SK-N-SH treated with all-trans-retinoic acid at 6 μM for 48 hours (cell line): ENCODE results near the gene HOXD1.

Experiments
- ATAC-seq: fragments of 200-7000 bp; cut with Tn5 transposase; 3 replicates; pipeline ENCODE4 v1.9.1; 2020; ENCODE audit warnings: mild to moderate bottlenecking, moderate library complexity
- ARNTL ChIP-seq: fragments of 450-650 bp; formaldehyde crosslinking; IDR thresholded peaks from 2 replicates; pipeline ENCODE4 v1.5.0; 2020; ENCODE audit warnings: low read depth, mild to moderate bottlenecking, moderate library complexity, borderline replicate concordance
- BACH2 ChIP-seq: fragments of 250-450 bp; sonication (Bioruptor Pico); IDR thresholded peaks from 2 replicates; pipeline ENCODE4 v1.9.0; 2021; ENCODE audit warnings: mild to moderate bottlenecking, borderline replicate concordance
- CSDC2 ChIP-seq: fragments of 250-450 bp; sonication (Bioruptor Pico); IDR thresholded peaks from 2 replicates; pipeline ENCODE4 v1.5.0; 2020; ENCODE audit warnings: mild to moderate bottlenecking, moderate library complexity
- ESRRG ChIP-seq: fragments of 250-450 bp; sonication (Bioruptor Pico); IDR thresholded peaks from 2 replicates; pipeline ENCODE4 v1.6.1; 2021; ENCODE audit warnings: mild to moderate bottlenecking
- GLIS3 ChIP-seq: fragments of 250-450 bp; sonication (Bioruptor Pico); IDR thresholded peaks from 2 replicates; pipeline ENCODE4 v1.5.0; 2020; ENCODE audit warnings: mild to moderate bottlenecking, moderate library complexity
- ISL1 ChIP-seq: fragments of 250-450 bp; sonication (Bioruptor Pico); IDR thresholded peaks from 2 replicates; pipeline ENCODE4 v2.1.2; 2022; ENCODE audit warnings: mild to moderate bottlenecking, moderate library complexity
- OSR1 ChIP-seq: fragments of 250-450 bp; sonication (Bioruptor Pico); IDR thresholded peaks from 2 replicates; pipeline ENCODE4 v1.8.0; 2022; ENCODE audit warnings: moderate library complexity, mild to moderate bottlenecking, inconsistent platforms
- PPARA ChIP-seq: fragments of 250-450 bp; sonication (Bioruptor Pico); IDR thresholded peaks from 2 replicates; pipeline ENCODE4 v1.5.0; 2020; ENCODE audit warnings: mild to moderate bottlenecking, borderline replicate concordance
- RARB ChIP-seq: fragments of 250-450 bp; sonication (Bioruptor Pico); IDR thresholded peaks from 2 replicates; pipeline ENCODE4 v1.8.0; 2021; ENCODE audit warnings: mild to moderate bottlenecking, moderate library complexity
- SNAI2 ChIP-seq: fragments of 250-450 bp; sonication (Bioruptor Pico); IDR thresholded peaks from 2 replicates; pipeline ENCODE4 v1.5.0; 2020; ENCODE audit warnings: mild to moderate bottlenecking, moderate library complexity
- TCF4 ChIP-seq: fragments of 250-450 bp; sonication (Bioruptor Pico); IDR thresholded peaks from 2 replicates; pipeline ENCODE4 v1.8.0; 2021; ENCODE audit warnings: mild to moderate bottlenecking, moderate library complexity, borderline replicate concordance
- TOX ChIP-seq: fragments of 250-450 bp; sonication (Bioruptor Pico); IDR thresholded peaks from 2 replicates; pipeline ENCODE4 v1.8.0; 2021; ENCODE audit warnings: mild to moderate bottlenecking, moderate library complexity, borderline replicate concordance
- ZC3H10 ChIP-seq: fragments of 250-450 bp; sonication (Bioruptor Pico); IDR thresholded peaks from 2 replicates; pipeline ENCODE4 v1.5.1; 2021; ENCODE audit warnings: mild to moderate bottlenecking, moderate library complexity
- ZFP3 ChIP-seq: fragments of 250-450 bp; sonication (Bioruptor Pico); IDR thresholded peaks from 2 replicates; pipeline ENCODE4 v1.5.0; 2020; ENCODE audit warnings: mild to moderate bottlenecking, moderate library complexity
- ZFP30 ChIP-seq: fragments of 450-650 bp; formaldehyde crosslinking; IDR thresholded peaks from 2 replicates; pipeline ENCODE4 v1.5.0; 2022; ENCODE audit warnings: mild to moderate bottlenecking, moderate library complexity
- ZNF565 ChIP-seq: fragments of 450-650 bp; formaldehyde crosslinking; conservative IDR thresholded peaks from 2 replicates; pipeline ENCODE4 v1.5.0; 2020; ENCODE audit warnings: low read depth, mild to moderate bottlenecking, moderate library complexity
- ZNF70 ChIP-seq: fragments of 450-650 bp; formaldehyde crosslinking; IDR thresholded peaks from 2 replicates; pipeline ENCODE4 v1.5.0; 2020; ENCODE audit warnings: mild to moderate bottlenecking, moderate library complexity
- ZNF8 ChIP-seq: fragments of 450-650 bp; formaldehyde crosslinking; IDR thresholded peaks from 2 replicates; pipeline ENCODE4 v1.5.0; 2020; ENCODE audit warnings: mild to moderate bottlenecking, moderate library complexity
- TF ChIP-seq, protein P1 (sequence below): fragments of 250-450 bp; sonication (Bioruptor Pico); IDR thresholded peaks from 2 replicates; pipeline ENCODE4 v1.5.1; 2020; ENCODE audit warnings: low read depth, mild to moderate bottlenecking, moderate library complexity
- TF ChIP-seq, protein P2 (sequence below): fragments of 250-450 bp; sonication (Bioruptor Pico); IDR thresholded peaks from 2 replicates; pipeline ENCODE4 v1.8.0; 2021; ENCODE audit warnings: low read depth, mild to moderate bottlenecking, moderate library complexity, borderline replicate concordance
- TF ChIP-seq, protein P3 (sequence below): fragments of 250-450 bp; sonication (Bioruptor Pico); IDR thresholded peaks from 2 replicates; pipeline ENCODE4 v1.5.1; 2021; ENCODE audit warnings: mild to moderate bottlenecking, moderate library complexity
- TF ChIP-seq, protein P4 (sequence below): fragments of 250-450 bp; sonication (Bioruptor Pico); IDR thresholded peaks from 2 replicates; pipeline ENCODE4 v1.5.0; 2020; ENCODE audit warnings: mild to moderate bottlenecking, moderate library complexity

HOXD1 gene

DNA sequence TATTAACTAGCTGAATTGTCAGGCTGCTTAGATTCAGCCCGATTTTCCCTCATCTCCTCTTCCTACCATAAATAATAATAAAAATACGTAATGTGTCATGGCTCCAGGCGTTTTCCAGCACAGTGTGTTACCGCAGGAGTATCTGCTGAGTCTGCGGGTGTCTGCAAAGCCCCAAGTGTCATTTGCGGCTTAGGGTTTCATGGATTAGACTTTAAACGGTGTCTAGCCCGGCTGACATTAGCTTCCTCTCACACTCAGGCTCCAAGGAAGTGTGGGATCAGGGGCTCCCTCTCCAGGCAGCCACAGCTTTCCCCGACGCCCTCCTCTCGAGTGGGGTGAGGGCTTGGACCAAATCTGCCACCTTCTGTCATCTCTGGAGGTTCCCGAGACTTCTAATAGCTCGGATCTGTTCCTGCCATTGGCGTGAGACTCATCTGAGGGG lies 14.1 kb upstream of the HOXD1 start:
- TF ChIP-seq, protein P1, sequence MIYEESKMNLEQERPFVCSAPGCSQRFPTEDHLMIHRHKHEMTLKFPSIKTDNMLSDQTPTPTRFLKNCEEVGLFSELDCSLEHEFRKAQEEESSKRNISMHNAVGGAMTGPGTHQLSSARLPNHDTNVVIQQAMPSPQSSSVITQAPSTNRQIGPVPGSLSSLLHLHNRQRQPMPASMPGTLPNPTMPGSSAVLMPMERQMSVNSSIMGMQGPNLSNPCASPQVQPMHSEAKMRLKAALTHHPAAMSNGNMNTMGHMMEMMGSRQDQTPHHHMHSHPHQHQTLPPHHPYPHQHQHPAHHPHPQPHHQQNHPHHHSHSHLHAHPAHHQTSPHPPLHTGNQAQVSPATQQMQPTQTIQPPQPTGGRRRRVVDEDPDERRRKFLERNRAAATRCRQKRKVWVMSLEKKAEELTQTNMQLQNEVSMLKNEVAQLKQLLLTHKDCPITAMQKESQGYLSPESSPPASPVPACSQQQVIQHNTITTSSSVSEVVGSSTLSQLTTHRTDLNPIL (CRISPR knock-in tag), result no peak
- TF ChIP-seq CSDC2 (CRISPR knock-in tag), result no peak
- TF ChIP-seq, protein P2, sequence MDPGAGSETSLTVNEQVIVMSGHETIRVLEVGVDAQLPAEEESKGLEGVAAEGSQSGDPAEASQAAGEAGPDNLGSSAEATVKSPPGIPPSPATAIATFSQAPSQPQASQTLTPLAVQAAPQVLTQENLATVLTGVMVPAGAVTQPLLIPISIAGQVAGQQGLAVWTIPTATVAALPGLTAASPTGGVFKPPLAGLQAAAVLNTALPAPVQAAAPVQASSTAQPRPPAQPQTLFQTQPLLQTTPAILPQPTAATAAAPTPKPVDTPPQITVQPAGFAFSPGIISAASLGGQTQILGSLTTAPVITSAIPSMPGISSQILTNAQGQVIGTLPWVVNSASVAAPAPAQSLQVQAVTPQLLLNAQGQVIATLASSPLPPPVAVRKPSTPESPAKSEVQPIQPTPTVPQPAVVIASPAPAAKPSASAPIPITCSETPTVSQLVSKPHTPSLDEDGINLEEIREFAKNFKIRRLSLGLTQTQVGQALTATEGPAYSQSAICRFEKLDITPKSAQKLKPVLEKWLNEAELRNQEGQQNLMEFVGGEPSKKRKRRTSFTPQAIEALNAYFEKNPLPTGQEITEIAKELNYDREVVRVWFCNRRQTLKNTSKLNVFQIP (CRISPR knock-in tag), result no peak
- TF ChIP-seq OSR1 (CRISPR knock-in tag), result no peak
- TF ChIP-seq ARNTL, result no peak
- TF ChIP-seq, protein P3, sequence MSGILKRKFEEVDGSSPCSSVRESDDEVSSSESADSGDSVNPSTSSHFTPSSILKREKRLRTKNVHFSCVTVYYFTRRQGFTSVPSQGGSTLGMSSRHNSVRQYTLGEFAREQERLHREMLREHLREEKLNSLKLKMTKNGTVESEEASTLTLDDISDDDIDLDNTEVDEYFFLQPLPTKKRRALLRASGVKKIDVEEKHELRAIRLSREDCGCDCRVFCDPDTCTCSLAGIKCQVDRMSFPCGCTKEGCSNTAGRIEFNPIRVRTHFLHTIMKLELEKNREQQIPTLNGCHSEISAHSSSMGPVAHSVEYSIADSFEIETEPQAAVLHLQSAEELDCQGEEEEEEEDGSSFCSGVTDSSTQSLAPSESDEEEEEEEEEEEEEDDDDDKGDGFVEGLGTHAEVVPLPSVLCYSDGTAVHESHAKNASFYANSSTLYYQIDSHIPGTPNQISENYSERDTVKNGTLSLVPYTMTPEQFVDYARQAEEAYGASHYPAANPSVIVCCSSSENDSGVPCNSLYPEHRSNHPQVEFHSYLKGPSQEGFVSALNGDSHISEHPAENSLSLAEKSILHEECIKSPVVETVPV (CRISPR knock-in tag), result no peak
- no peak for TF ChIP-seq RARB (CRISPR knock-in tag)
- no peak for TF ChIP-seq TOX
- TF ChIP-seq ZNF565 (CRISPR knock-in tag), result no peak
- TF ChIP-seq GLIS3 (CRISPR knock-in tag), result no peak
- TF ChIP-seq ISL1, result no peak
- TF ChIP-seq ZFP3 (CRISPR knock-in tag), result no peak
- no peak for TF ChIP-seq ESRRG
- no peak for TF ChIP-seq TCF4 (CRISPR knock-in tag)
- no peak for TF ChIP-seq ZNF70 (CRISPR knock-in tag)
- TF ChIP-seq, protein P4, sequence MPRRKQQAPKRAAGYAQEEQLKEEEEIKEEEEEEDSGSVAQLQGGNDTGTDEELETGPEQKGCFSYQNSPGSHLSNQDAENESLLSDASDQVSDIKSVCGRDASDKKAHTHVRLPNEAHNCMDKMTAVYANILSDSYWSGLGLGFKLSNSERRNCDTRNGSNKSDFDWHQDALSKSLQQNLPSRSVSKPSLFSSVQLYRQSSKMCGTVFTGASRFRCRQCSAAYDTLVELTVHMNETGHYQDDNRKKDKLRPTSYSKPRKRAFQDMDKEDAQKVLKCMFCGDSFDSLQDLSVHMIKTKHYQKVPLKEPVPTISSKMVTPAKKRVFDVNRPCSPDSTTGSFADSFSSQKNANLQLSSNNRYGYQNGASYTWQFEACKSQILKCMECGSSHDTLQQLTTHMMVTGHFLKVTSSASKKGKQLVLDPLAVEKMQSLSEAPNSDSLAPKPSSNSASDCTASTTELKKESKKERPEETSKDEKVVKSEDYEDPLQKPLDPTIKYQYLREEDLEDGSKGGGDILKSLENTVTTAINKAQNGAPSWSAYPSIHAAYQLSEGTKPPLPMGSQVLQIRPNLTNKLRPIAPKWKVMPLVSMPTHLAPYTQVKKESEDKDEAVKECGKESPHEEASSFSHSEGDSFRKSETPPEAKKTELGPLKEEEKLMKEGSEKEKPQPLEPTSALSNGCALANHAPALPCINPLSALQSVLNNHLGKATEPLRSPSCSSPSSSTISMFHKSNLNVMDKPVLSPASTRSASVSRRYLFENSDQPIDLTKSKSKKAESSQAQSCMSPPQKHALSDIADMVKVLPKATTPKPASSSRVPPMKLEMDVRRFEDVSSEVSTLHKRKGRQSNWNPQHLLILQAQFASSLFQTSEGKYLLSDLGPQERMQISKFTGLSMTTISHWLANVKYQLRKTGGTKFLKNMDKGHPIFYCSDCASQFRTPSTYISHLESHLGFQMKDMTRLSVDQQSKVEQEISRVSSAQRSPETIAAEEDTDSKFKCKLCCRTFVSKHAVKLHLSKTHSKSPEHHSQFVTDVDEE (CRISPR knock-in tag), result no peak
- TF ChIP-seq SNAI2 (CRISPR knock-in tag), result no peak
- no peak for TF ChIP-seq ZNF8 (CRISPR knock-in tag)
- no peak for TF ChIP-seq PPARA (CRISPR knock-in tag)
- peak; percentile 49; the same call in 2 of the 3 replicates for ATAC-seq

DNA sequence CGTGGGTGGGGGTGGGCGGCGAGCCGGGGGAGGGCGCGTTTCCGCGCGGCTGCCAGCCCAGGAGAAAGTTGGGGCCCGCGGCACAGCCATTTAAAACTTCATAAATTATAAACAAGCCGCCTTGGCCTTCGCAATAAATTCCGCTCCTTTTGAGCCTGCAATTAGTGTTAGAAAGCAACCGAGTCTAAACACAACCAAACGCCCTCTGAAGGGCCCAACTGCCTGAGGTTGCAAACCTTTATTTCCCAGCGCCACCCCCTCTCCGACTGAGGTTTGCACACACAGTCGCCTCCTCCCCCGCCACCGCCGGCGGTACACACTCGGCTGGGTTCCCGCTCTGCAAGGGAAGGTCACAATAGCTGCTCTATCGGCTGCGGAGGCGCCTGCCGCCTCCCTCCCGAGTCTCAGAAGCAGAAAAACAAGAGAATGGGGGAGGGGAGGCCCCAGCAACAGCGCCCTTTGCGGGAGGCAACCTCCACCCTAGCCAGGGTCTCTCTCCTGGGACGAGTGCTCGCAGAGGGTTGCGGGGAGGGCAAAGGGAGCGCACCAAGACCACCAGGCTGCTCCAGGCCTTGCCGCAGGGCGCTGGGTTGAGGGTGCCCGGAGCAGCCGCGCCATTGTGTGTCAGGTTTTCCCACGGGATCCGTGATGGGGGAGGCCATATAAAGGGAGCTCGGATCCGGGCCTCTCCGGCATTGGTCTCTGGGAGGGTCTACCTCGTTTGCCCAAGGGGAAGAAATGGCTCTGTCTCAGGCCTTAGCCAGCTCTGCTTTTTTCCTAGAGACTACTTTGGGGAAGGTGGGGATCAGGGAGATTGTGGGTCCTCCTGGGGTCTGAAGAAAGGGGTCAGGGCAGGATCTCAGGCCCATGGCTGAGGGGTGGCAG lies 13.4 kb upstream of the HOXD1 start:
- TF ChIP-seq BACH2 (CRISPR knock-in tag) (no peak), TCF4 (CRISPR knock-in tag) (no peak)
- no peak for ATAC-seq

DNA sequence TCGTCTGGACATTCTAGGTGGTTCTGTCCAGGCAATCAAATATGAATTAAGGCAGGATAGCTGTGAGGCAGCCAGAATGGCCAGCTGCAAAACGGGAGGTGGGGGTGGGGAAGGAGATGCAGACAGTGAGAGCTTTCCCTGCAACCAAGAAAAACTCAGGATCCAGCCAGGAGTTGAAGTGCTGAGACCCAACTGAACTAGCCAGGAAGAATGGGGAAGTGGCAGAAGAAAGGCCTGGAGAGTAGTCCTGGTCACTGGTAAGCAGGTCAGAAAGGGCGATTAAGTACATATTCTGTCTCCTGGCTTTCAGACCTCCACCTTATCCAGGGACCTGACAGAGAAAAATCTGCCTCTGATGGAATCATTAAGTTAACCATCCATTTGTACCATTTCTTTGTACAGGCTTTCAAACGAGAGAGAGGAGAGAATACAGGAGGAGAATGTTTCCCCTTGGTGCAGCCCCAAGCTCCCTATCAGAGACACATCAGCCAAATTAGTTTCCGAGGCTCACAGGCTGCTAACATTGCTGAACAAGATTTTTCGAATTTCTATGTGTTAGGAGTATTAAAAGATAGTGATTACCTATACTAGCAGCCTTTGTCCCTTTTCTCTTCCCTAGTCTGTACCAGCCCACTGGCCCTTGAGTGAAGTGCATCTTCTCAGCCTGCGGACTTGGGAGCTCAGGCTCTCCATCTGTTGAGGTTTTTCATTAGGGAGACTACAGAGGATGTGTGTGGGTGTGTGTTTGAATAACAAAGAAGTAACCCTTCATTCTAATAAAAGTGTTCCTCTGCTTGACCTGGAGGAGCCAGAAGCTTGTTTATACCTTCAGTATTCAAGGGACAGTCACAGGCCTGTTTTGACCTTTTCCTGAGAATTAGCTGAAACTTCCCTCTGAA lies 12.5 kb upstream of the HOXD1 start:
- ATAC-seq, result no peak
- TF ChIP-seq ZNF565 (CRISPR knock-in tag) (no peak), ZC3H10 (CRISPR knock-in tag) (no peak), ZFP30 (CRISPR knock-in tag) (no peak), TCF4 (CRISPR knock-in tag) (no peak), ESRRG (no peak), ZNF8 (CRISPR knock-in tag) (no peak), CSDC2 (CRISPR knock-in tag) (no peak), BACH2 (CRISPR knock-in tag) (no peak), SNAI2 (CRISPR knock-in tag) (no peak), RARB (CRISPR knock-in tag) (no peak), ISL1 (no peak), PPARA (CRISPR knock-in tag) (no peak)
- TF ChIP-seq, protein P3 (CRISPR knock-in tag), result no peak
- TF ChIP-seq, protein P1 (CRISPR knock-in tag), result no peak
